Kidney tubule cell (primary cell): ENCODE results near the gene TSEN15.
"Not testable (repeated sequence)": the region's sequence is repeated elsewhere in the genome, so short reads cannot be mapped to it uniquely, and the experiment has no call there.

Experiments
- DNase-seq: peaks from one replicate; pipeline ENCODE4 v3.0.0-alpha.2; 2018; ENCODE audit warnings: low spot score

Gene TSEN15

DNA sequence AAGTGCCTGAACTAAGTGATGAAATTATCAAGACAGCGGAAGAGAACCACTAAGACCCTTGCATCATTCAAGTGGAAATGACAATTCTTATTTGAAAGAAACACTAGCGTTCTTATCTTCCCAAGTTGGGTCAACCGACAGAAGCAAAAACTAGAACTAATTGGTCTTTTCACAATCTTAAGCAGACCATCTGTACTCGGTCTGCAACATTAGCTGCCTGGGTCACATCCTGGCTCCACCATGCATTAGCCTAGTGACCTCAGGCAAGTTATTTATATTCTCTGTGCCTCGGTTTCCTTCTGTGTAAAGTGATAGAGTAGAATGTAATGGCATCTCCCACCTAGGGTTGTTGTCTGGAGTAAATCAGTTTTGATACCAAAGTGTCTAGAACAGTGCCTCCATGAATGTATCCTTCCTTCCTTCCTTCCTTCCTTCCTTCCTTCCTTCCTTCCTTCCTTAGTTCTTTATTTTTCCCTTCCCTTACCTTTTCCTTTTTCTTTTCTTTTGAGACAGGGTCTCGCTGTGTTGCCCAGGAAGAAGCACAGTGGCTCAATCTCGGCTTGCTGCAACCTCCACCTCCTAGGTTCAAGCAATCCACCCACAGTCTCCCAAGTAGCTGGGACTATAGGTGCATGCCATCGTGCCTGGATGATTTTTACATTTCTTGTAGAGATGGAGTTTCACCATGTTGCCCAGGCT, 20.0 kb upstream of the TSEN15 start:
- DNase-seq, result no peak

DNA sequence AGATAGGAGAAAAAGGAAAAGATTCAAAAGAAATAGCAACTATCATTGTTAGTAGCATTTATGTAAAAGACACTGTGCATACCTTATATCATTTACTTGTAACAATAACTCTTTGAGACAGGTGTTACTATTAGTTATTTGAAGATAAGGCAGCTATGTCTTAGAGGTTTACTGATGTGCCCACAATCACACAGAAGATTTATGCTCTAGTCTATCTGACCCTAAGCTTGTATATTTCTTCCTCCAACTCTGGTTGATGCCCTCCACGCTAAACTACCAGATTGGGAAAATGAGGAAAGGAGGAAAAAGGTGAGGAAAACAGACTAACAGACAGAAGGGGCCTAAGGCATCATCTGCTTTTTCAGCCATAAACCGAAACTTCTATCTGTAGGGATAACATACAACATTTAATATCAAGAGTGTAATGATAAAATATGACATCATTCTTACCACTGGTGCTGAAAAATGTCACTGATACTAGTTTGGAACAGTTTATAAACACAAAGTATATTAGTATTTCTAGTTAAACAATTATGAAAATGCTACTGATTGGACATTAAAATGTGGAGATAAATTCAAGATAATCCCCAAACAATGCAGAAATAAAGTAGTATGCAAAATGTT, 19.1 kb upstream of the TSEN15 start:
- DNase-seq, result no peak

DNA sequence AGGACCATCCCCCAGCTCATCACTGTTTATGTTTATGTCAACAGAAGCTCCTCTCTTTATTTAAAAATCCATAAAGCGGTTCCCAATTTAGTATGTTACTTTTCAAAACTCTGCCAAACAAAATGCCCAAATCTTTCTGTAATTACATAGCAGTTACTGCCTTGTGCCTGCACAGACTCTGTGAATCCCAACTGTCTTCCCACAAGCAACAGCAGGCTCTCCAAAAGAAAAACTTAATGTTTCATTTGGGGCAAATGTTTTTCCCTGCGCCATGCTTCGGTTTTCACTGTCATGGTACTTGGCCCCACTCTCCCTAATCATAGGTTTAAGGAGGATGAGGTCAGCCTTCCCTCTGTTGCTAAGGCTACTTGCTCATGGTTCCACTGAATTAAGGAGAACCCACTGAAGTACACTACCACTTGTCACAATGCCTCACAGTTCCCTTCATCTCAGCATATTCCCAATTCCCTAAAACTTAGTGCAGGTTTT, 18.6 kb upstream of the TSEN15 start:
- DNase-seq, result no peak

DNA sequence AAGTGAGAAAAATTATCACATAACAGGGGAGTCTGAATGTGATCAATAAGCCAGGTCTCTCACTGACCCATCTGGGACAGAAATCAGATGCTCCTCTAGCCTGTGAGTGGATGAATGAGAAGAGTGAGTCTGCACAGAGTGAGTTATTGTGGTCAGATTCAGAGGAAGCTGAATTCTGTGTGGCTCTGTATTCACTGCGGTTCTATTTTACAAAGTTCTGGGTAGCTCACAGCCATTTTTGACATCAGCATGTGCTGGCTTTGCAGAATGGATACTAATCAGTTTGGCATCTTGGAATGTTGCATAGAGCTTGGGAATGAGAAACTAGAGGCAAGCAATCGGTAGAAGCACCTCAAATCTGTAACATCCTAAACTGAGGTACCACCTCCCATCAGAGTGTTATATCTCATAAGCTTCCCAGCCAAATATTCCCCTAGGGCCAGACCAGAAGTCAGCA, 17.8 kb upstream of the TSEN15 start:
- peak; percentile 2 for DNase-seq

DNA sequence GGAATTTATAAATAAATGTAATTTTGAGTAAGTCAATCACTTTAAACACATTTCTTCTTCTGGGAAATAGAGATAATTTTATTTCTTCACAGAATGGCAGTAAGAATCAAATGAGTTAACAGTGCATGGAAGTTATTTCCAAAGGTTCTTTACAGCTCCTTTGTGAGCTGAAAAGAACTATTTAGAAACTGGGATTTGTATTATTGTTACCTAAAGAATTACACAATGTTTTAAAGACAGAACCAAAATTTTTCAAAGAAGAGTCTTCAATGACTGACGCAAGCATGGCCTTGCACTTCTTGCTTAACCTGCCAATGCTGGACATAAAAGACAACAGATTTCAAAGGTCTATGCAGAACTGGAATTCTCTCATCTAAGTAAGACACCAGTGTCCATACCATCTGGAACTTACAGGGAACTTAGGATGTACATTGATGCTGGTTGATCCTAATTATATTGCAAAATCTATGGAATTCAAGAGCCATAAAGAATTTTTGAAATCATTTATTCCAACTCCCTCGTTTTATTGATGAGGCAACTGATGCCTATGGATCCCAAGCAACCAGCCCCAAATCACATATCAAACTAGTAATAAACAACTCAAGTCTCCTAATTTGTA, 16.7 kb upstream of the TSEN15 start:
- no peak for DNase-seq

DNA sequence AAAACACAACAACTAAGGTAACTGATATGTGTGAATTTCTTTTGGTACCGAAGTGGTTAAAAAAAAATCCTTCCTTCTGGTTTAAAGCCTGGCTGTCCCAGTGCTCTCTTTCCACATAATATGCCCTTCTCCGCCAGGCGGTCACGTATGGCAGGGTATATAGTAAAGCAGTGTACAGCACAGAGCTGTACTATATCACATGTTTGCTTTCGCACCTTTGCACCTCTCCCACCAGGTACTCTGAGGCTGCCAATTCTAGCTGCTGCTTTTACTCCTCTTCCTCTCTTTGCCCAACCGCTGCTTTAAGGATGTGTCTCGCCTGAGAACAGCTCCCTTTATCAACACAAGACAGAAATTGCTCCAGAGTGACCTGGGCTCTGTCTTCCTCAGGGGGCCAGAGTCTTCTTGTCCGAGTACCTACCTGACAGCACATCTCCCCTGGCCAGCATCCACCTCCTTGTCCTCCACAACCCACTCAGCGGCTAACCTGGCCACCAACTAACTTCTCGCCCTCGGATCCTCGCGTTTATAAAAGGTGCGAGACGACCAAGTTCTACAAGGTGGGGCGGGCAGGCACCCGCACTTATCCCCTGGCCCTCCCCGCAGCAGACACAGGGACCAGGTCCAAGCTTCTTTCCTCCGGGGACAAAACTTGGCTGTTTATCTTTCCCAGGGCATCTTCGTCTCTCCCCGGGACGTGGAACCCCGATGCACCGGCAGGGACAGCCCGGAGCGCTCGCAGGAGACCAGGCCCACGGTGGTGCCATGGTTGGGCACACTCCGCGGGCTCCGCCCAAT, 15.6 kb upstream of the TSEN15 start:
- DNase-seq, result peak; percentile 2

DNA sequence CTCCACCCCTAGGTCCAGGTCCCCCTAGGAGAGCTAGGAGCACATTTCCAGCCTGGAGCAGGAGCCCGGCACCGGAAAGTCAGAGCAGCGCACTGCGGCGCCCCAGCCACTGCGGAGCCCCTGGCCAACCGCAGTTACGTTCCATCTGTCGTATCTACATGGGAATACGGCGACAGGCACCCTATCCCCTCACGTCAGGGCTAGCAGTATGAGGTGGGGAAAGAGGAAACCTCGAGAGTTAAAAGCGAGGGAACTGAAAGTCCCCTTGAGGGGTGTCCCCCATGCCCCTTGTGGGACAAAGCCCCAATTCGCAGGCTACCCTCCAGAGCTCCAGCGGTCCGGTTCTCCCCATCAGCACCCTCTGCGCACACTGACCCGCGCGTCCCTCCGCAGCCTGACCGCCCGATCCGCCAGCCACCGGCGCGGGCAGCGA, 15.0 kb upstream of the TSEN15 start:
- DNase-seq, result peak; percentile 49

DNA sequence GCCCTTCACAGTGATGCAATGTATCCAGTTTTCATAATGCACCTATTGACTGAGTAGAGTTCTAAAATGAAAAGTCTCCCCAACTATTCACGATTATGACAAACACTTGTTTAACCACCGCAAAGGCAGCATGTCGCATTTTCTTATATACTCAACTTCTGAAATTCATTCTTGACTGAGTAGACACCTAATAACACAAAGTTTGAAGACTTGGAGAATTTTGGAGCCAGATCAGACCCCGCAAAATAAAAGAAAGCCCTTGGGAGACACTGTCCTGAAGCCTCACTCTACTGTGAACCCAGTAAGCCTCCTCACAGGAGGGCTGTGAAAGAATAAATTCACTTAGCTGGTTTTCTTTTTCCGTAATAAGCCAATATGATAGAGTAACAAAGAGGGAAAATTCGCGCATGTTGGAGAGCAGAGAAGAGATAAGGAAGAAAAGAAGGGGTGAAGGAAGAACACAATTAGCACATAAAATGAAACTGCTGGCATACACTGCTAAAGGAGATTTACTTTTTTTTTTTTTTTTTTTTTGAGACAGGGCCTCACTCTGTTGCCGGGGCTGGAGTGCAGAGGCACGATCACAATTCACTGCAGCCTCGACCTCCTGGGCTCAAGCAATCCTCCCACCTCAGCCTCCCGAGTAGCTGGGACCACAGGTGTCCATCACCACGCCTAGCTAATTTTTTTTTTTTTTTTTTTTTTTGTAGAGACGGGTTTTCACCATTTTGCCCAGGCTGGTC, 13.5 kb upstream of the TSEN15 start:
- no peak for DNase-seq

DNA sequence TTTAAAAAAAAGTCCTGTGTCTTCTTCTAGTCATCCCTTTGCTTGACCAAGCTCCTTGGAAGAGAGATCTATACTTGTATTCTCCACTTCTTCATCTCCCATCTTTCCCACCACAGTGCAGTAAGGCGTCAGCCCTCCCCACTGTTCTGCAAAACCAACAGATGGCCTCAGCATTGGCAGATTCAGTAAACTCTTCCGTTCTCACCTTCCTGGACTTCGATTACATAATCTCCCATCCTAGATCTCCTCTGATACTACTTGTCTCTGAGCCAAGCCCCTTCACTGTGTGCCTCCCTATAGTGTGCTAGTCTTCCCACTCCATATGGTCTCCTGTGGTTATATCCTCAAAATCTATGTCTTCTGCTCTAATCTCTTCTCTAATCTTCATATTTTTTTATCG, 12.4 kb upstream of the TSEN15 start:
- DNase-seq, result no peak

DNA sequence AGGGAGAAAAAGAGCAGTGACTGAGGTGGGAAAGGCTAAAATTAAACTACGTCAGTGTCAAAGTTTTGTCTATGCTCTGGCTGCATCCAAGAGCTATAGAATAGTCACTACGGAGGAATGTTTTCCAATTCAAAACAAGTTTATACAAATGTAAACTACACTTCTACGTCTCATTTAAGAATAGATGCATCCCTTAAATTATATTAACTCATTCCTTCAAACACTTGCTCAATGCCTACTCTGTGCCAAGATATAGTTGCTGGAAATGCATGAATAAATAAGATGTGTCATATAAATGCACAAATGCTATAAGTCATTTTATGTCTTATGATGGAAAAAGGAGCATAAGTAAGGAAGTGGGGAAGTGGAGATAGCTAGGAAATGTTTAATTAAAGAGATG, 9.8 kb upstream of the TSEN15 start:
- DNase-seq, result no peak

DNA sequence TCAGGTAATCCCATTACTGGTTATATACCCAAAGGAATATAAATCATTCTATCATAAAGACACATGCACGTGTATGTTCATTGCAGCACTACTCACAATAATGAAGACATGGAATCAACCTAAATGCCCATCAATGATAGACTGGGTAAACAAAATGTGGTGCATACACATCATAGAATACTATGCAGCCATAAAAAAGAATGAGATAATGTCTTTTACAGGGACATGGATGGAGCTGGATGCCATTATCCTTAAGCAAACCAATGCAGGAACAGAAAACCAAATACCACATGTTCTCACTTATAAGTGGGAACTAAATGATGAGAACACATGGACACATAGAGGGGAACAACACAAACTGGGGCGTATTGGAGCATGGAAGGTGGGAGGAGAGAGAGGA, 8.2 kb upstream of the TSEN15 start:
- DNase-seq, result not testable (repeated sequence)

DNA sequence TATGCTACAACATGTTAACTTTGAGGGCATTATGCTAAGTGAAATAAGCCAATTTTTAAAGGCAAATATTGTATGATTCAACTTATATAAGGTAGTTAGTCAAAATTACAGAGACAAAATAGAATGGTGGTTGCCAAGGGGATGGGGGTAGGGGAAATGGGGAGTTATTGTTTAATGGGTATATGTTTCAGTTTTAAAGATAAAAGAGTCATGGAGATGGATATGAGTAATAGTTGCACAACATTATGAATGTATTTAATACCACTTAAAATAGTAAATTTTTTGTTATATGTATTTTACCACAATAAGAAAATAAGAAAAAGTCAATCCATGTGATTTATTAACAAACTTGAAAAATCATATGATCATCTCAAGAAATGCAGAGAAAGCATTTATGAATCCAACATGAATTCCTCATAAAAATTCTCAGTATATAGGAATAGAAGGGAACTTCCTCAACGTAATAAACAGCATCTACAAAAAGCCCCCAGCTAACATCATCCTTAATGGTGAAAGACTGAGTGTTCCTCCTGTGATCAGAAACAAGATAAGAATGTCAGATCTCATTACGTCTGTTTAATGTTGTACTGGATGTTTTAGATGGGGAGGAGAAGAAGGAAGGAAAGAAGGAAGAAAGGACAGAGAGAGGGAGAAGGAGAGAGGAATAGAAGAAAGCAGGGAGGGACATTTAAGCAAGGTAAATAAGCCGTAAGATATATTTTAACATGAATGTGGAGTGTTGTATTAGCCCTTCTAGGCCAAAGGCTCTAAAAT, 6.7 kb upstream of the TSEN15 start:
- DNase-seq, result no peak

DNA sequence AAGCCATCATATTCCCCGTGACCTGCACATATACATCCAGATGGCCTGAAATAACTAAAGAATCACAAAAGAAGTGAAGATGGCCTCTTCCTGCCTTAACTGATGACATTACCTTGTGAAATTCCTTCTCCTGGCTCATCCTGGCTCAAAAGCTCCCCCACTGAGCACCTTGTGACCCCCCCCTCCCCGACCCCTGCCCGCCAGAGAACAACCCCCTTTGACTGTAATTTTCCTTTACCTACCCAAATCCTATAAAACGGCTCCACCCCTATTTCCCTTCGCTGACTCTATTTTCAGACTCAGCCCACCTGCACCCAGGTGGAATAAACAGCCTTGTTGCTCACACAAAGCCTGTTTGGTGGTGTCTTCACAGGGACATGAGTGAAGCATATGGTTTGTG, 4.0 kb upstream of the TSEN15 start:
- not testable (repeated sequence) for DNase-seq

DNA sequence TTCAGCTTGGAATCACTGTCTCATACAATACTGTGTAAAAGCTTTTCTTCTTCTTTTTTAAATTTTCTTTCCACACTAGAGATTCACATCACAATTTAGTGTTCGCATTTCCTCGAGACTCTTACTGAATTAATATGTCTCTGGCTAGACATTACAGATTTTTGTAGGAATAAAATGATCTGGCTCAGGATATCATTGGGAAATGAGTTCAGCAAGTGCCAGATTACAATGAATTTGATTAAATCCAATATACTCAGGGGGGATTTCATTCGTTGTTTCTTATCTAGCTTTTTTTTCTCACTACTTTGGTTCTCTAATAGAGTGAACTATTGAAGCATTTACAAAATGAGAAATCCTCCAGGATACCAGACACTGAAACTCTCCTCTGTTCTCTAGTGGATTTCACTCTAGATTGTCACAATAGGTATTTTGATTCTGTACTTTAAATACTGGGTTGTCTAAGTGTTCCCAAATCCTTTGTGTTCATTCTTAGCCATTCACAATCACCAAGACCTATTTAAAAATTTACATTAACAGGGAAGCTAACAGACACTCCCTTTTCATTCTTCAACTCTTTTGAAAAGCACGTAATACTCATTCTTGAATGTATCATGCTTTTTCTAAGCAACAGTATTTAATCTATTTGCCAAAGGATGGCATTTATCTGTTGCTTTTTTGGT, 2.8 kb upstream of the TSEN15 start:
- DNase-seq, result no peak

DNA sequence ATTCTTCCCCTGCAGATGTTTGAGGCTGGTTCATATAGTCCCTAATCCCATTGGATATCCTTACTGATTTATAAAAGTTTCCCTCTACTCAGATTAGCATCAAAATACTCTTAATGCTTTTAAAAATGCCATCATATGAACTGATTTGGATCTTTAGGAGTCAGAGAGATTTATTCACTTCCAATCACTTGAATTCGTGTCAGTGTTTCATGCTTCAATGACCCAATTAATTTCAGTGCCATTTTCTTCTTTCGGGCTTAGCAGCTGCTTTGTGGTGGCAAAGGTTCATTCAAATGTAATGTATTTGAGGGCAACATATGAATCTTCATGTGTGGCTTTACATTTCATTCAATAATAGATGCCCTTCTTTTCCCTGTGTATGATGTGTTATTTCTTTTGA, 2.2 kb upstream of the TSEN15 start:
- DNase-seq, result no peak

DNA sequence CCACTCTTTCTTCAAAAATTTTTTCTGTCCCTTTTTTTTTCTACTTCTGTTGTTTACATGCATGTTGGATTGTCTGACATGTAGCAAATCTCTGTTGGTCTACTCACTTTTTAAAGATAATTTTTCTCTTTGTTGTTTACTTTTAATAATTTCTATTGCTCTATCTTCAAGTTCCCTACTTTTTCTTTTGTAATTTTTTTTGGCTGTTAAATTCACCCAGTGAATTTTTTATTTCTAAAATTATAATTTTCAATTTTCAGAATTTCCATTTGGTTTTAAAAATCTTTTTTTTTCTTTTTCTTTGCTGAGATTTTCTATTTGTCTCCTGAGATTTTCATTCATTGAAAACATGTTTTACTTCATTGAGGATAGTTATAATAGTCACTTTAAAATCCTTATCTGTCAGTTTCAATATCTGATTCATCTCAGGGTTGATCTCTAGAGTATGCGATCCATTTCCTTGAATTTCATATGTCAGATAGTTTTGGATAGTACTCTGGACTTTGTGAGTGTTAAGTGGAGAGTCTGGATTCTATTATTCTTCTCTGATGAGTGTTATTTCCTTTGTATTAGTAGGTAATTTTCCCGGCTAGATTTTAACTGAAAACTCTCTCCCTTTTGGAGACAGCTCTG, 1.6 kb upstream of the TSEN15 start:
- no peak for DNase-seq

DNA sequence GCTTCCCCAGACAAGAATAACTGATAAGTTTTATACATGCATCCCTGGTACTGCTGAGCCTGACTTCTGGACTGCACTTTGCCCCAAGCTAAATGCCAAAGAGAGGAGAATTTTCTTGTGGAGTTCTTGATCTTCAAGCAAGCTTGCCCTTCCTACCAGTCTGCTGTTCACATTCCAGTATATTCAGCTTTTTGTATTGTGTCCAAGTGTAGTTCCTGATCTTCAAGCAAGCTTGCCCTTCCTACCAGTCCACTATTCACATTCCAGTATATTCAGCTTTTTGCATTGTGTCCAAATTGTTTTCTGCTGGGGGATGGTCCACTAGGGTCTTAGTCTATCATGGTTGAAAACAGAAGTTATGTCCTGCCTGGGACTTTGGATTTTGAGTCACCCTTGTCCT, 894 bp upstream of the TSEN15 start:
- DNase-seq, result no peak

DNA sequence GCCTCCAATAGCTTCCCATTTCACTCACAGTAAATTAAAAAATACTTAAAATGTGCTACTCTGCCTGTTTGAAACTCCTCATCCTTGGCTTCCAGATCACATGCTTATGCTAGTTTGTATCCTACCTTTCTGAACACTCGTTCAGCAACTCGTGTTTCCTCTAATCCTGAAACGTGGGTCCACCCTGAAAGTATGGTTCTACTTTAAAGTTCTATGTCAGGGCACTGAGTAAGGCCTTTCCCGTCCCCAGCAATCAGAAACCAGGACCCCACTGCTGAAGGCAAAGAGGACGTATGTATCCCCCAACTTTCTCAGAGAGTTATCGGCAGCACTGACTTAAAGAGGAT, 419 bp upstream of the TSEN15 start:
- no peak for DNase-seq

DNA sequence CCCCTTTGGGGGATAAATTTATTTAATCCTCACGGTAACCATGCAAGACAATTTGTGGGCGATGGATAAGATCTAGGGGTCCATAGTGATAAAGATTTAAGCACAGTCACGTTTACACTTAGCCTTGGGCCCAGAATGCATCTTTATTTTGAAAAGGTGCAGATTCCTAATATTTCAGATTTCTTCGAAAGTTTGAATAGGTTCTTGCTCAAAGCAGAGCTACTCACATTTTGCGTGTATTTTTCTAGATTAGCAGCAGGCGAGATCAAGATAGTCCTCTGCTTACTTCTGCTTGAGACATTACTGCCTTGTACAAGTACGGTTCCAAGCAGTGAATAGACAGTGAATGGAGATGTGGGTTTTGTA, 647 bp downstream of the TSEN15 start:
- peak; percentile 2 for DNase-seq

DNA sequence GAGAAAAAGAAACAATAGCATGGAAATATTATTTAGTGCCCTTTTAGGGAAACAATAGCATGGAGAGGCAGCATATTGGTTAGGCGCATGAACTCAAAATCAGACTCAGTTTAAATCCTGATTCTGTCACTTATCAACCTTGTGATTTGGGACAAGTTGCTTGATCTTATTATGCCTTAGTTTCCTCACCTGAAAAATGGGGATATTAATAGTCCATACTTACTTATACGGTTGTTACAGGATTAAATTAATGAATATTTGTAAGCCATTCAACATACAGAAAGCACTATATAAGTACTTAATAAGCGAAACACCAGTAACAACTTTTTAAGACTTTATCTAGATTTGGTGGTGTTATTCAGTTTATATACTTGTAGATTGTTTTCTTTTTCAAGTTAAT, 1.2 kb downstream of the TSEN15 start:
- no peak for DNase-seq
